Epidermal melanocyte (primary cell): Measurements from ENCODE around the gene CNTNAP2.

Experiments used
- DNase-seq: peaks from one replicate; pipeline ENCODE4 v3.0.0; 2011; ENCODE audit warnings: low spot score; ENCODE audit not compliant: insufficient read length

The CNTNAP2 gene

DNA sequence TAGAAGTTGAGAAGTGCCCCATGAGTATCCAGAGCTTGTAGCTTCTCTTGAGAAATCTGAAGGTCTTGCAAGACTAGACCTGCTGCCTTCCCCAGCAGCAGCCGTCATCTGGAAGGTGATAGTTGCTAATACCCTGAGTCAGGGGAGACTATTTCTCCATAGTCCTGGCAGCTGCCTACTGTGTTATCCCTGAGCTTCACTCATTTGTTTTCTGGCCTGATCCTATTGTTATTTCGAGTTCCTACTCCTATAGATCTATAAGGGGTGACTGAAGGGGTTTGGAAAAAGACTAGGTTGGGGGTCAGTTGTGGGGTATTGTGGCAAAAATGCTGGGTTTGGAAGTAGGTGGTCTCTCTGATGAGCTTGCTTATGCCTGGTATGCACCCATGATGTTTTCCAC lies 297.8 kb downstream of the CNTNAP2 start:
- DNase-seq, result no peak

DNA sequence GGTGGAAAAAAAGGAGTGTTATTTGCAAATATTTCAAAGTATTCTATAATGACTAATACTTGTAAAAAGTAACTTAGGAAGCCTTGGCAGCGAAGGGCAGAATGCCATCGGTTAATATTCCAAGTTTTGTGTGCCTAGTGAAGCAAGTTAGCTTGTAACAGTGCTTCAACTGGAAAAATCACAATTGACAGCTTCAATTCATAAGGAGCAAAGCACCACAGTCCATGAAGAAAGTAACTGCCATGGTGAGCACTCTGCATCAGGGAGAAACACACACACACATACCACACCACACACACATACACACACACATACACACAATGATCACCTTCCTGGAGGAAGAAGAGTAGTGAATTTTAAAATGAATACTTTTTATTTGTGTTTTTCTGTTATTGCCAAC lies 298.3 kb downstream of the CNTNAP2 start:
- DNase-seq, result no peak

DNA sequence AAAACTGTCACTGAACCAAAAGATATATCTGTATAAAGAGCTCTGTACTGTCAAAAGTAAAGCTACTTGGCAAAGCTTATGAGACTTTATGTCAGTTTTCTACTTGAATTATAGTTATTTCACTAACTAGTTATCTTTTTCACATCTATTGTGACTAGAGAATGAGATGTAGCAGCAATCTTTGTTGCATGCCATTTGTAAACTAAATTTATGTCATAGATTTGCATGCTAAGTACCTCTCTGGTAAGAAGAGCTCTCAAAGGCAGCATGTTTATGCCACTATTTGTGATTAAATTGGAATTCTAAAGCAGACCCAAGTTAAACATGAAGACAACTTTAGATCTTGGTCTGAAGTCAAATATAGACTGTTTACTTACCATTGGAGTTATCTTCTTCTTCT lies 300.6 kb downstream of the CNTNAP2 start:
- DNase-seq, result no peak

DNA sequence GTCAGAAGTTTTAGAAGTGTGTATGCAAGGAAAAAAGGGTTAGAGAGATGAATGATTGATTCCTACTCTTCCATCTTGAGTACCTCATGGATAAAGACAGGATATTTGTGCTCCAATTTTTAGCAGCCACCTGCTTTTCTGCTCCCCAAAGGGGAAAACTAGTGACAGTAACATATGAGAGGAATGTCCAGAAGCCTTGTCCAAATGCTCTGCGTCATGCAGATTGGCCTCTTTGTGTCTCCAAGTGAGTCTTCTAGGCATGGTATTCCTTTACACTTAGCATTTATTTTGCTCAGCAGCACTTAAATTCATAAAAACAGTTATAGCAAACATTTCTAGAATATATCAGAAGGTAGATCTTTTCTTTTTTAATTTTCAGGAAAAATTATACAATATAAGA lies 306.8 kb downstream of the CNTNAP2 start:
- DNase-seq, result no peak

DNA sequence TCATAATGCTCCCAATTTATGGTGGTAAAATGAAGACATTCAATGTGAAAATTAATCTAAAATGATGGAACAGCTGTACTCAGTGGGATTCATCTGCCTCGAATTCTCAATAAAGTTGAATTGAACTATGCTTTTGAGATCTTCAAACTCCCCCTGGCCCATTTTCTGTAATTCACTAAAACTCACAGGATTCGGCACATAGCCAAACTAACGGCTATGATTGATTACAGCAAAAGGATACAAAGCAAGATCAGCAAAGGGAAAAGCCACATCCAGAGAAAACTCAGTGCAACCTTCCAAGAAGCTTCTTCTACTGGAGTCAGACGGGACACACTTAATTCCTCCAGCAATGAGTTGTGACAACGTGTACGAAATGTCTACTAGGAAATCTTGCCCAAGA lies 307.5 kb downstream of the CNTNAP2 start:
- DNase-seq, result no peak

DNA sequence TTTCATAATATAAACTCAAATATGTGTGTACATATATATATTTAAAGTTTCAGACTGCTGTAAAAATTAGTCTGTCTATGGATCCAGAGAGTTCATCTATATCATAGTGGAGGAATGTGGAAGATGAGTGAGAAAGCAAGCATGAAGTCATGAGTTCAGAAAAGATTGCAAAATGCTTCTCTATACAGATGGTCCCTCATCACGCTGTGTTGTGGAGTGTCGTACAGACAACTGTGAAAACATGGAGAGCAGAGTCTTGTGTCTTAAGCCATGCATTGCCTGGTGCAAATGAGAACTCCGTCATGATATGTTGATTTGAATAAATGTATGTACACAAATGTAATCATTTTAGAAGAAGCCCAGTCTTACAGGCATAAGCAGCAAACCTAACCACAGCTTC lies 316.9 kb downstream of the CNTNAP2 start:
- no peak for DNase-seq

DNA sequence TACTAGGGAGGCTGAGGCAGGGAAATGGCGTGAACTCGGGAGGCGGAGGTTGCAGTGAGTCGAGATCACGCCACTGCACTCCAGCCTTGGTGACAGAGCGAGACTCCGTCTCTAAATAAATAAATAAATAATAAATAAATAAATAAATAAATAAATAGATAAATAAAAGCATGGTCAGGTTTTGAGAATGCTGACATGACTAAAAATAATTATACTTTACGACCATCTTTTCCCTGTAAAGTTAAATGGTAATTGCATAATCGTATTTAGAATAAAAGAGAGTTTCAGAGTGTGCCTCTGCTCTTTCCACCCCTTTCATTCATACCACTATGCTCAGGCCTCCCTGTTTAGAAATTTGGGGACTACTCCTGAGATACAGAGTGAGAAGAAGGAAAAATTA lies 326.5 kb downstream of the CNTNAP2 start:
- DNase-seq, result no peak

DNA sequence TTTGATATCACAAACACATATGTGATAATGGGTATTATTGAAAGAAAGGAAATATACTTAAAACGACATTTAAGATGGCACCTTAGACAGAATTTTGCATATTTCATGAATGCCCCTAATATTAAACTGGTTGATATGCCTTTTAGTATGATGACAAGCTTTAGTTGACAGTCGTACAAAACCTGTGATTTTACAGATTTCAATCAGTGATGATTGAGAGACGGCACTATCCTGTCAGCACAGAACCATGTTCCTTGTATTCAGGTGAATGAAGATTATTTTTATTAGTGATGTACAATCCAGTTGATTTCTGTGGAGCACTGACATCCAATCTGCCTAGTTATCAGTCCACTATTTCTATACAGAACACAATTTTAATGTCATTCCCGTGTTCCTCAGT lies 333.0 kb downstream of the CNTNAP2 start:
- DNase-seq, result no peak

DNA sequence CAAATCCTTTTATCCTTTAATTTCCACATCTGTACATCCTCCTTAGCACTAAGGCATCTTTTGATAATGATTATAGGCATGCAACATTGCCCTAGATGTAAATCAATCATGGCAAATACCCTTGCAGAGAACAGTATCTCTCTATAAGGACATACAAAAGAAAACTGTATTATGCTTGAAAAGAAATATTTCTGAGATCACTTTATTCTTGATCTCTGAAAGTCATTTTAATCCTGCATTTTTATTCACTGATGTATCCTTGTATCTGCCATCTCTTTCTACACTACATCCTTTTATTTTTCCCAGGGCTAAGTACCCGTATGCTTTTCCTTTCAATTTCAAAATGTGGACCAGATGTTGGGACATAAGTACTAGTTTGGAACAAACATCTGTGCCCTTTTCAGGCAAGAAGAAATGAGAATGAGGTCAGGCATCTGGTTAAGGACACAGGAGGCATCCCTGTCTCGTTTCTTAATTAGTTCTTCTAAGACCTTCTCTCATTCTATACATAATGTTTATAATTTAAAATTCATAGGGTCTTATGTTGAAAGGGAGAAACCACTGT lies 338.6 kb downstream of the CNTNAP2 start:
- no peak for DNase-seq

DNA sequence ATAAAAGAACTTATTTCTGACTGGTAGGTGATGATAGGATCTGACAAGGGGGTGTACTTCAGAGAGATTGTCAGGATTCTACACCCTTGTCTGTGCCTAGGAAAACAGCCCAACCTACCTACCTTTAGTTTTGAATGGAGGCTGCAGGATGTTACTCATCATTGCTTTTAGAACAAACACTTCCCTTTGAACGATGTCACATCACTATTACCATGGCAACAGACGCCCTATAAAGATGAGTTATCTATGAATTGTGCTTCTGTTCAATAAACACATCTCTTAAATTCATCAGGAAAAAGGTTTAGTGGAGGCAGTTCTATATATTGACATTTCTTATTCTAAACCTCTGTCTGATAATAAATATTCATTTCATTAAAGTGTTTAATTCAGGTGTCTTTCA lies 362.4 kb downstream of the CNTNAP2 start:
- no peak for DNase-seq

DNA sequence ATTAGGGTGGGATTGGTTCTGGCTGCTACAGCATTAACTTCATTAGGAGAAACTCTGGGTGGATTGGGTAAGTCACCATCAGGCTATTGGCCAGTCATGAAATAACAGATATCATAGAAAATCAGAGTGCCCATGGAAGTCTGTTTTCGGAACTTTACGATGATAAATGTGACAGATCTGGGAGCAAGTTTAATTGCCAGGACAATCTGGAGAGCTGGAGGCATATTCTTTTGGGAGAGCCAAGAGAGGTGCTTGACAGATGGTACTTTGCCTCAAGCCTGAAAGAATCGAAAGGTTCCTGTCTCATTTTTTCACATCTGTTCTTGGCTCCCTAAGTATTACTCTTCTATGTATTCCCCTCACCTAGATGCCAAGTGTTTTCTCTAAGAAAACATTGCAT lies 369.9 kb downstream of the CNTNAP2 start:
- no peak for DNase-seq

DNA sequence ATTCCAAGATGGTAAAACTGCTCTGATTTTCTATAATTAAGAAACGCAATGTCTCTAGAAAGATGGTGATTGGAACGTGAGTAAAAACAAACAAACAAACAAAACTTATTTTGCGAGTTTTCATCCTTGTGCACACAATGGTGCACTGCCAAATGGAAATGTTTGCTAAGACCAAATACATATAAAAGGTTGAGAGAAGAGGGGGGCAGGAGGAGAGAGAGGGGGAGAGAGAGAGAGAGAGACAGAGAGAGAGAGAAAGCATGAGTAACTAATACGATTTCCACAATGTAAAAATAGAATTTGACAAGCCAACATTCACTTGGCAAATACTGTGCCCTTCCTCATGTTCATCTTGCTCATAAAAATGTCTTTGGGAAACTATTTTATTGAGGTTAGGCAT lies 375.4 kb downstream of the CNTNAP2 start:
- no peak for DNase-seq

DNA sequence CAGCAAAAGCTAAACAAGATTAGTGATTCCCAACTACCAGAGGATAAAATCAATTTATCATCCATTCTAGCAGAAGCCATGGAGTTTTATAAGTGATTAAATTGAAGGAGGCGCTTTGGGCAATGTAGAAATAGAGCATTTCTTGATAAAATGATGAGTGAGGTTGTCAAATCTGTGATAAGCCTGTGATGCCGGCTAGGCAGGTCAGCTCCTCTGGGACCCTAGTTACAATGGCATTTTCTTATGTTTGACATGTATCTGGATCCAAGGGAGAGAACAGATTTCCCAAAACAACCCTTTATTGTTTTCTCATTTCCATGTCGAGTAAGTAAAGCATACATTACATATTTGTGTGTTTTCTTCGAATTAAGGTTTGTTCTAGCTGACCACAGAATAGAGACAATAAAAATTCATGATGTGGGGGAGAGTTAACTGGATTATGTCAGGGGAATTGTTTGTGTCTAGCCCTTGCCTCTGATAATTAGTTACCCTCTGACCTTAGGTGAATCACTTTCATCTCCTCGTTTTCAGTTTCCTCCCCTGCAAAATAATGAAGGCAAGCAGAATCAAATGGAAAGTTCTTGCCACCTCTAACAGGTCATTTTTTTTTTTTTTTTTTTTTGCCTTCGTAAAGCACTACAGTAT lies 378.5 kb downstream of the CNTNAP2 start:
- DNase-seq, result no peak

DNA sequence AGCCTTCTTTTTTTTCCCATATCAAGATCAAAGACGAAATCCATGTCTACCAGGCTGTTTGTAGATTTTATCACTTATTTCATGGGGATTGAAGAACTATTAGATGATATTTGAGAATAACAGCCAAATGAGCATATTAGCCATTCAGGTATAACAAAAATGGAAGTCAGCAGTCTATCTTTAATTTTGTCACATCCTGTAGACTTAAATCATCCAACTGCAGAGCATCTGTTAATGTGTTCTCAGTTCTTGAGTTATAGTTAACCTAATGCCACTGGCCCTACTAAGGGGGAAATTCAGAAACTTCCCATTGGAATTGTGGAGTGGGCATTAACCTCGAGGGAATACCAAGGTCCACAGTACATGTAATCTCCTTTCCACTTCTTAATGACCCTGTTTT lies 380.1 kb downstream of the CNTNAP2 start:
- no peak for DNase-seq

DNA sequence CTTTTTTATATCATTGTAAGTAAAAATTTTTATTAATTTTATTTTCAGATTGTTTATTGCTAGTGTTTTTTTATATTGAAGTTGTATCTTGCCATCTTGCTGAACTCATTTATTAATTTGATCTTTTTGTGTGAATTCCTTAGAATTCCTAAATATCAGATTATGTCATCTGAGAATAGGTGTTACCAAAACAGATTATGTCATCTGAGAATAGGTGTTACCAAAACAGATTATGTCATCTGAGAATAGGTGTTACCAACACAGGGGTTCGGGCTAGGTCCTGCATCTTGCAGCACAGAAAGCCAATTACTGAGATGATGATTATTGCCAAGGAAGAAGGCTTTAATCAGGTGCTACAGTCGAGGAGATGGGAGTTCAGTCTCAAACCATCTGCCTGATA lies 383.4 kb downstream of the CNTNAP2 start:
- no peak for DNase-seq

DNA sequence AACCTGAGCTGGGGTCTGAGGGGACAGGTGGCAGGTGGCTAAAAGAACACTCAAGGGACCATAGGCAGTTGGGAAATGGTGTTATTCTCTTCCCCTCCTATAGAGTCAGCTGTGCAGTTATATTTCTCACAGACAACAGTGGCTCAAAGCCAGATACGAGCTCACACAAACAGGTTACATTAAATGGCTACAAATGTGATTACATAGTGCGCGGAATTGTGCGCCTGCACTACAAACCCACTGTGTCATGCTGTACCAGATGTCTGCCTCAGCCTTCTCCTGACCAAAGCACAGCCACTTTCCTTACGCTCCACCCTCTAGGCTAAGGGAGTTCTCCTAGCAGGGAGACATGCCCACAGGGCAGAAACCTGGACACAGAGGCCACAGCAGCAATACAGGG lies 387.2 kb downstream of the CNTNAP2 start:
- no peak for DNase-seq

DNA sequence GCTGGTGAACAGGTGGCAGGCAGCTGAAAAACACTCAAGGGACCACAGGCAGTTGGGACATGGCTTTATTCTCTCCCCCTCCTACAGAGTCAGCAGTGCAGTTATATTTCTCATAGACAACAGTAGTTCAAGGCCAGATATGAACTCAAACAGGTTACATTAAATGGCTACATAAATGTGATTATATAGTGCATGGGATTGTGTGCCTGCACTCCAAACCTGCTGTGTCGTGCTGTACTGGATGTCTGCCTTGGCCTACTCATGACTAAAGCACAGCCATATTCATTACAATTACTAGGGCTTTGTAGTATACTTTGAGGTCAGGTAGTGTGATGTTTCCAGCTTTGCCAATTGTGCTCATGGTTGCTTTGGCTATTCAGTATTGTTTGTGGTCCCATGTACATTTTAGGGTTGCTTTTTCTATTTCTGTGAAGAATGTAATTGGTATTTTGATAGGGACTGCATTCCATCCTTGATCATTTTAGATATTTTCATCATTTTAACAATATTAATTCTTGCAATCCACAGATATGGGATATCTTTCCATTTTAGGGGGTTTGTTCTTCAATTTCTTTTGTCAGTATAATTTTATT lies 393.6 kb downstream of the CNTNAP2 start:
- DNase-seq, result no peak

DNA sequence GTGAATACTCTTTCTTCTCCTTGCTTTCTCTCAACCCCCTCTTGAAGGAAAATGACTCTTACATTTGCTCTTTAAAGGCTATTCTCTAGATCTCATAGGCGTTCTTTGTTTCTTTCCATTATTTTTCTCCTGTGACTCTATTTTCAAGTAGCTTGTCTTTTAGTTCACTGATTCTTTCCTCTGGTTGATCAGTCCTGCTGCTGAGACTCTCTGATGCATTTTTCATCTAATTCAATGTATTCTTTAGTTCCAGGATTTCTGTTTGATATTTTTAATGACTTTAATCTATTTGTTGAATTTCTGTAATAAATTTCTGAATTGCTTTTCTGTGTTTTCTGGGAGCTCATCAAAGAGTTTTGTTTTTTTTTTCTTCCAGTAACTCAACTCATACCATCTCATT lies 397.7 kb downstream of the CNTNAP2 start:
- no peak for DNase-seq

DNA sequence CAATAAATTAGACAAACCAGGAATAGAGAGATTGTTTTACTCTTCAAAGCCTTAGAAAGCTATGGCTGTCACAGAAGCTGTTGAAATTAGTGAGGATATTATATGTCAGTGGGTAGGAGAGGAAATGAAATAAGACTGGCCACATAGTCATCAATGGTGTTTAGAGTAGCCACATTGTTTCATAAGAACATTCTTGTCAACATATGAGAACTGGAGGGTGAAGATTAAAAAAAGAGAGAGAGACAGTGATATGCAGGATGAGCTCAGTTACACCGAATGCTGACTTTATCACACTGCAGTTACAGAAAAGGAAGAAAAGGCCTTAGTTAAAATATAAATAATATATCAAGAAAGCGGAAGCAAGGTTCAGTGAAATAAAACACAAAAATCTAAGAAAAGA lies 412.0 kb downstream of the CNTNAP2 start:
- DNase-seq, result no peak

DNA sequence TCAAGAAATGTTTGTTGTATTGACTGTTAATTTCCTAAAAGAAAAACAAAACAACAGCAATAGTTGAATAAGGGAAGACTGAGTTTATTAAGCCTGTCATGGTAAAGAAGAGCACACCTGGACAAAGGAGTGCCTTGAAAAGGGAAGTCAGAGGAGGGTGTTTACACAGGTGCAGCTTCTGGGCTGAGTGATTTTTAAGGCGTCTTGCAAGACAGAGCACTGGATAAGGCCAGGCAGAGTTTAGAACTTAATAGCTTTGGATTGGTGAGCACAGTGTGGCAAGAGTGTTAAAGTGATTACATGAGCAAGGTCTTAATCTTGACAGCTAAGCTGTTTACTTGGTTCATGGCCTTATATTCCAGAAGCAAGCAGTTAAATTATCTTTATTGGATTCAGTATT lies 423.2 kb downstream of the CNTNAP2 start:
- DNase-seq, result no peak

DNA sequence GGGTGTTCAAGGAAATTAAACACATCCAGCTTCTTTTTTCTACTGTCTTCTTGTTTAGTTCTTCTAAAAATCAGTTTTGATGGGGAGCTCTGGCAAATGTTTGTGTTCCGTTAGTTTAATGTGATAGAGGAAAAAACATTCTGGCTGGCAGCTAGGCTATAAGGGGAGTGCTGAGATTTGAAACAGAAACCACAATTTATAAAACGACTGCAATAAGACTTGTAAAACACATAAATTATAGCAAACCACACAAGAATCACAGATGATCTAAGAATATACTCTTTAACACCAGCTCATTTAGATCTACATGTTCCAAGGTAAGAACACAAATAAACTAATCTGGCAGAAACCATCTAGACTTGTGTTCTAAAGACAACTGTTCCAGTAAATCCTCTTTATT lies 425.5 kb downstream of the CNTNAP2 start:
- no peak for DNase-seq

DNA sequence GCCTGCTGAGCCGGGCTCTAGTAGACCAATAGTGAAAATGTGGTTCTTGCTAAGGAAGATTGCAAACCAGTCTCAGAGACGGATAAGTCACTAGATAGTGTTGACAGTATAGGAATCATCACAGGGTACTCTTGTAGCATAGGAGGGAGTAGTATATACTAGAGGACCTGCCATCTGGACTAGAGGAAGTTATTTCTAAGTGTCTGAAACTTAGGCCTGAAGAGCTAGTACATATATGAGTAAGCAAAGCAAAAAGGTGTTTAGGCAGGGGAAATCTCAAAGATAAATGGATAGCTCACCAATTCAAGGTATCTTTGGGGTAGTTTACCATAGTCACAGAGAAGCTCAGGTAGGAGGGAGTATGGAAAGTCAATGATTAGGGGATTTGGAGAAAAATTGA lies 428.1 kb downstream of the CNTNAP2 start:
- DNase-seq, result no peak

DNA sequence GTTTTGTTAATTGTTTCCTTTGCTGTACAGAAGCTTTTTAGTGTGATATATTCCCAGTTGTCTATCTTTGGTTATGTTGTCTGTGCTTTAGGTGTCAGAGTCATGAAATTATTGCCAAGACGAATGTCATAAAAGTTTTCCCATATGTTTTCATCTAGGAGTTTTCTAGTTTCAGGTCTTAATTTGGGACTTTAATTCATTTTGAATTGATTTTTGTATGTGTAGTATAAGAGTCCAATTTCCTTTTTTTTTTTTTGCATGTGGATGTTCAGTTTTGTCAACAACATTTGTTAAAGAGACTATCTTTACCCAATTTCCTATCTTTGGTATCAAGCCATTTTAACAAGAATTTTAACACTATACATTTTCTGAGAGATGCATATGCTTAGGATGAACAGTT lies 432.2 kb downstream of the CNTNAP2 start:
- no peak for DNase-seq
